ENCODE data around the gene ZP2. TPM values are rescaled to one million over a fixed set of nuclear protein-coding genes. Genes with fewer than 3 reads are reported as not detected.

The ZP2 gene
- total and polyA plus RNA-seq, 12 donors = not detected

GRCh38 chr16:21239646-21240045 is 28.3 kb upstream of the ZP2 start:
- Histone ChIP-seq H3K4me3 (no peak overlapping the region), H3K36me3 (no peaks in the 10 kb centered on the region), H3K27me3 (peaks cover 0 to 5% (median 0%) of the 10 kb centered on the region in 7 donors), H3K27ac (no peak overlapping the region), H3K4me1 (peaks cover 0 to 3% (median 0%) of the 10 kb centered on the region in 9 donors), H3K9me3 (no peaks in the 10 kb centered on the region)
- ATAC-seq (no peak), DNase-seq (no peak)
- TF ChIP-seq CTCF (IDR thresholded peaks at IDR 0.05) = no peak
- intact Hi-C loops (cut with DNase I) = no loop called here
- WGBS, 2 donors = 43 to 46% methylated on average over 4 of the region's 4 CpGs

- H3K4me3 ChIP-seq = no peak overlapping the region
- no peak overlapping the region for H3K27ac ChIP-seq
- no peaks in the 10 kb centered on the region for H3K36me3 ChIP-seq
- intact Hi-C loops (cut with DNase I) = no loop called here
- H3K9me3 ChIP-seq = no peaks in the 10 kb centered on the region
- no peak for TF ChIP-seq CTCF (IDR thresholded peaks at IDR 0.05)
- 71 to 79% methylated on average over 5 of the region's 5 CpGs for WGBS, 2 donors
- ATAC-seq = no peak
- peaks cover 0 to 8% (median 5%) of the 10 kb centered on the region in 7 donors for H3K27me3 ChIP-seq
- no peaks in the 10 kb centered on the region for H3K4me1 ChIP-seq
- no peak for DNase-seq
These were observed 25.5 kb upstream of the ZP2 start for GRCh38 chr16:21236831-21237230.

GRCh38 chr16:21235199-21235585 is 23.8 kb upstream of the ZP2 start:
- H3K4me3 ChIP-seq = no peak overlapping the region
- no peaks in the 10 kb centered on the region for H3K36me3 ChIP-seq
- intact Hi-C loops (cut with DNase I) = no loop called here
- H3K4me1 ChIP-seq = no peaks in the 10 kb centered on the region
- 74 to 78% methylated on average over 3 of the region's 3 CpGs for WGBS, 2 donors
- peaks cover 0 to 19% (median 7%) of the 10 kb centered on the region in 7 donors for H3K27me3 ChIP-seq
- no peak for TF ChIP-seq CTCF (IDR thresholded peaks at IDR 0.05)
- ATAC-seq = no peak
- H3K9me3 ChIP-seq = no peaks in the 10 kb centered on the region
- H3K27ac ChIP-seq = no peak overlapping the region
- DNase-seq = no peak

DNA sequence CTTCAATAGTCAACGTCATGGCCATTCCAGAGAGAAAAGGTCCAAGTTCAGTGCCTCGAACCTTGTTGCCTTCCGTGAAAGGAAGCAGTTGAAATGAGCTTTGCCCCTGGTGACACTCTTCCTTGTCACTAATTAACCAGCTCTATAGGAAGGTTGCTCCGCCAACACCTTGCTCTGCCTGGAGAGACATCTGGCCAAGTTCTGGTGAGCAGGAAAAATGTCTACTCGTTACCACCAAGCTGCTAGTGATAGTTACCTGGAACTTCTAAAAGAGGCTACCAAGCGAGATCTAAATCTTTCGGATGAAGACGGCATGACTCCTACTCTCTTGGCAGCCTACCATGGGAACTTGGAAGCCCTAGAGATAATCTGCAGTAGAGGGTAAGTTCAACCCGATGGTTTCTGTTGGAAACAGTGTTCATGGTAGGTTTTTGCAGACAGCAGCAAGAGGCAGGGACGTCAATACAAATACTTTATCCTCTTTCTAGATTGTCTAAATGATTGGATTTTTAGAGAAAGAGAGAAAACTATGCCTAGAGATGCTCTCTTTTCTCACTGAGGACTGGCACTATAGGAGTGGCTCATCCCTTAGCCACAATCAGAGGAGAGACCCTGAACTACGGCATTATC is 22.3 kb upstream of the ZP2 start, which contains the start of gene ANKS4B:
TSS of gene ANKS4B (plus strand) at position 179 of the 630 bp plus-strand sequence. CDS start at position 218, 39 bp downstream.
- no peak within 1 kb of the TSS for H3K4me3 ChIP-seq
- H3K9me3 ChIP-seq = no peaks in the 10 kb centered on the region
- H3K27me3 ChIP-seq = peaks cover 0 to 26% (median 7%) of the 10 kb centered on the region in 7 donors
- H3K27ac ChIP-seq = no peak within 1 kb of the TSS
- H3K4me1 ChIP-seq = no peaks in the 10 kb centered on the region
- ATAC-seq = no peak
- H3K36me3 ChIP-seq = no peaks in the 10 kb centered on the region
- 82 to 85% methylated on average over 11 of the region's 11 CpGs for WGBS, 2 donors
- TF ChIP-seq CTCF (IDR thresholded peaks at IDR 0.05) = no peak
- intact Hi-C loops (cut with DNase I) = no loop called here
- DNase-seq = no peak
